Stimulated activated naive CD4-positive, alpha-beta T cell treated with Interleukin-2 at 50 U/mL for 16 hours (primary cell): ENCODE data around the gene CDKAL1.
"Not testable (repeated sequence)": the region's sequence is repeated elsewhere in the genome, so short reads cannot be mapped to it uniquely, and the experiment has no call there.

ENCODE experiments used
- DNase-seq: peaks from one replicate; lab custom pipeline; 2025; lab: John Stamatoyannopoulos, UW

The CDKAL1 gene

GRCh38 chr6:21078497-21078896 is 544.2 kb downstream of the CDKAL1 start:
- no peak for DNase-seq

GRCh38 chr6:21079468-21080048 is 545.3 kb downstream of the CDKAL1 start:
- DNase-seq: no peak

GRCh38 chr6:21080221-21080620 is 546.0 kb downstream of the CDKAL1 start:
- DNase-seq: no peak

- no peak for DNase-seq
These were observed 547.8 kb downstream of the CDKAL1 start for GRCh38 chr6:21082091-21082490.

- no peak for DNase-seq
These were observed 549.5 kb downstream of the CDKAL1 start for GRCh38 chr6:21083708-21084107.

- no peak for DNase-seq
These were observed 550.4 kb downstream of the CDKAL1 start for GRCh38 chr6:21084656-21085055.

- DNase-seq: no peak
These were observed 551.0 kb downstream of the CDKAL1 start for GRCh38 chr6:21085211-21085610.

GRCh38 chr6:21085643-21086042 is 551.4 kb downstream of the CDKAL1 start:
- no peak for DNase-seq

- no peak for DNase-seq
These were observed 552.9 kb downstream of the CDKAL1 start for GRCh38 chr6:21087188-21087587.

GRCh38 chr6:21091411-21091810 is 557.2 kb downstream of the CDKAL1 start:
- no peak for DNase-seq

GRCh38 chr6:21092231-21092772 is 558.0 kb downstream of the CDKAL1 start:
- not testable (repeated sequence) for DNase-seq

- no peak for DNase-seq
These were observed 561.2 kb downstream of the CDKAL1 start for GRCh38 chr6:21095462-21095861.

- DNase-seq: no peak
These were observed 563.9 kb downstream of the CDKAL1 start for GRCh38 chr6:21098134-21098533.

- DNase-seq: no peak
These were observed 564.5 kb downstream of the CDKAL1 start for GRCh38 chr6:21098744-21099143.

- no peak for DNase-seq
These were observed 565.4 kb downstream of the CDKAL1 start for GRCh38 chr6:21099338-21100314.

- no peak for DNase-seq
These were observed 566.7 kb downstream of the CDKAL1 start for GRCh38 chr6:21100991-21101390.

- DNase-seq: no peak
These were observed 567.4 kb downstream of the CDKAL1 start for GRCh38 chr6:21101694-21102093.

GRCh38 chr6:21102201-21102600 is 567.9 kb downstream of the CDKAL1 start:
- DNase-seq: no peak

GRCh38 chr6:21102624-21103023 is 568.4 kb downstream of the CDKAL1 start:
- no peak for DNase-seq

- no peak for DNase-seq
These were observed 569.5 kb downstream of the CDKAL1 start for GRCh38 chr6:21103626-21104224.

GRCh38 chr6:21104288-21104687 is 570.0 kb downstream of the CDKAL1 start:
- no peak for DNase-seq

GRCh38 chr6:21107796-21108195 is 573.5 kb downstream of the CDKAL1 start:
- DNase-seq: no peak
